K562 (cell line): ENCODE data around the gene MCC. TPM values are rescaled to one million over a fixed set of nuclear protein-coding genes. Genes with fewer than 3 reads are reported as not detected.
A peak's percentile ranks its signal among the peaks of the same experiment; 100 is the strongest.

Experiments used
- ATAC-seq: fragments of 200-7000 bp; cut with Tn5 transposase; 3 replicates; pipeline ENCODE4 v1.9.1; 2020; ENCODE audit warnings: moderate library complexity
- BruUV-seq: library from RNA; stranded (reverse); fragments of 400-500 nt; replicated peaks from 2 replicates; lab custom pipeline; 2021; lab: Mats Ljungman, UMichigan
- CTCF ChIA-PET: fragments of 300-600 bp; formaldehyde crosslinking; extraction: SDS; loops from one replicate; lab custom pipeline; 2021; ENCODE audit warnings: low intra/inter-chr PET ratio; lab: Yijun Ruan, JAX
- POLR2A ChIA-PET: fragments of 300-600, 350-650 bp; sonication (Branson Sonifier 250); formaldehyde crosslinking; extraction: SDS; loops from one replicate; lab custom pipeline; 2021; ENCODE audit warnings: antibody characterized with exemption, inconsistent platforms; lab: Yijun Ruan, JAX
- DNase-seq, 4 experiments: peaks; one replicate each; pipeline versions ENCODE4 v3.0.0 to v3.0.0-alpha.2; 2011 to 2018; ENCODE audit warnings: low spot score in 3 of 4, mixed read lengths in 3 of 4; ENCODE audit errors: extremely low read depth in 1 of 4
- FAIRE-seq: peaks from 2 replicates; lab custom pipeline; 2011; peaks lifted over from hg19 to GRCh38; lab: Jason Lieb, UNC
- H2AFZ ChIP-seq: 2 replicates; pipeline ENCODE4 v1.6.0; 2011; ENCODE audit warnings: low read depth, low read length, control low read depth, inconsistent platforms
- H3K27ac ChIP-seq: fragments of 200-600 bp; 3 replicates; pipeline ENCODE4 v1.8.0; 2011; ENCODE audit warnings: low read depth, mild to moderate bottlenecking, control low read depth, inconsistent platforms, low read length, moderate library complexity, mixed read lengths; ENCODE audit errors: extremely low read depth
- H3K27me3 ChIP-seq, 2 experiments: fragments of 300-600 bp in 1 of 2; 2 replicates in 1 of 2; 3 replicates in 1 of 2; pipeline versions ENCODE4 v1.6.0 to v1.8.0; 2011; ENCODE audit warnings: inconsistent platforms in 2 of 2, low read length in 2 of 2, mild to moderate bottlenecking in 1 of 2, mixed read lengths in 1 of 2, moderate library complexity in 1 of 2; ENCODE audit not compliant: control insufficient read depth in 2 of 2, insufficient read depth in 2 of 2
- H3K36me3 ChIP-seq: fragments of 300-600 bp; 3 replicates; pipeline ENCODE4 v1.8.0; 2011; ENCODE audit warnings: mild to moderate bottlenecking, low read length, inconsistent platforms; ENCODE audit not compliant: control insufficient read depth, insufficient read depth
- H3K4me1 ChIP-seq, 2 experiments: fragments of 200-600 bp in 1 of 2; replicated peaks in 1 of 2; 2 replicates in 1 of 2; 3 replicates in 1 of 2; pipeline versions ENCODE4 v1.5.1 to v1.8.0; 2011; ENCODE audit warnings: inconsistent platforms in 2 of 2, low read length in 2 of 2, mild to moderate bottlenecking in 1 of 2, mixed read lengths in 1 of 2, moderate library complexity in 1 of 2; ENCODE audit not compliant: control insufficient read depth in 2 of 2, insufficient read depth in 2 of 2
- H3K4me2 ChIP-seq: 2 replicates; pipeline ENCODE4 v1.6.1; 2011; ENCODE audit warnings: low read length, control low read depth, inconsistent platforms, mixed read lengths; ENCODE audit not compliant: insufficient read depth
- H3K4me3 ChIP-seq: fragments of 200-600 bp; sonication (generic), shearing (Covaris generic); 2 replicates; pipeline ENCODE4 v1.5.1; 2016; ENCODE audit warnings: control low read depth, inconsistent platforms
- H3K79me2 ChIP-seq: fragments of 200-600 bp; 3 replicates; pipeline ENCODE4 v1.8.0; 2011; ENCODE audit warnings: low read length, inconsistent platforms; ENCODE audit not compliant: control insufficient read depth, insufficient read depth
- H3K9ac ChIP-seq, 2 experiments: 2 replicates each; pipeline versions ENCODE4 v1.6.0 to v1.6.1; 2011; ENCODE audit warnings: low read depth in 2 of 2, low read length in 2 of 2, control low read depth in 1 of 2, inconsistent platforms in 1 of 2, mild to moderate bottlenecking in 1 of 2, mixed read lengths in 1 of 2; ENCODE audit not compliant: insufficient read depth in 1 of 2
- H3K9me1 ChIP-seq: one replicate; pipeline ENCODE4 v1.6.0; 2011; ENCODE audit warnings: inconsistent platforms, mild to moderate bottlenecking, low read length, moderate library complexity; ENCODE audit not compliant: control insufficient read depth, insufficient read depth
- H3K9me3 ChIP-seq: replicated peaks from 2 replicates; pipeline ENCODE4 v1.5.1; 2011; ENCODE audit warnings: low read depth, low read length, inconsistent platforms; ENCODE audit not compliant: control insufficient read depth, insufficient read depth
- H4K20me1 ChIP-seq: replicated peaks from 2 replicates; pipeline ENCODE4 v1.6.1; 2011; ENCODE audit warnings: low read length, inconsistent platforms, mixed read lengths; ENCODE audit not compliant: control insufficient read depth, insufficient read depth
- BCOR ChIP-seq: fragments of 450-650 bp; IDR thresholded peaks from 2 replicates; pipeline ENCODE4 v1.6.1; 2016
- CTBP1 ChIP-seq: fragments of 450-650 bp; IDR thresholded peaks from 2 replicates; pipeline ENCODE4 v1.6.1; 2016; ENCODE audit warnings: borderline replicate concordance
- EP300 ChIP-seq: IDR thresholded peaks from 2 replicates; pipeline ENCODE4 v1.6.1; 2012; ENCODE audit warnings: low read length, improper control_type of control experiment
- MAFF ChIP-seq: IDR thresholded peaks from 2 replicates; pipeline ENCODE4 v1.6.1; 2012; ENCODE audit warnings: low read length, improper control_type of control experiment
- NBN ChIP-seq: fragments of 450-650 bp; IDR thresholded peaks from 2 replicates; pipeline ENCODE4 v1.6.1; 2016; ENCODE audit warnings: low read depth, mild to moderate bottlenecking
- NR2C2 ChIP-seq, 2 experiments: fragments of 200-800 bp in 1 of 2; sonication (Bioruptor generic) in 1 of 2; sonication (generic) in 1 of 2; formaldehyde crosslinking in 1 of 2; IDR thresholded peaks; 2 replicates each; pipeline versions ENCODE4 v1.6.1 to v1.8.0; 2016 to 2022; ENCODE audit warnings: mild to moderate bottlenecking in 1 of 2, missing compliant biosample characterization in 1 of 2, missing genetic modification characterization in 1 of 2, missing genetic modification reagents in 1 of 2
- NR3C1 ChIP-seq: sonication (generic); formaldehyde crosslinking; IDR thresholded peaks from 2 replicates; pipeline ENCODE4 v1.8.1; 2022; ENCODE audit warnings: missing genetic modification reagents
- PHF21A ChIP-seq: fragments of 450-650 bp; IDR thresholded peaks from 2 replicates; pipeline ENCODE4 v1.6.1; 2017; ENCODE audit warnings: low read depth, borderline replicate concordance
- TRIM24 ChIP-seq, 2 experiments: fragments of 450-650 bp; IDR thresholded peaks; 2 replicates each; pipeline ENCODE4 v1.6.1; 2016
- ZKSCAN3 ChIP-seq: fragments of 250-450 bp; sonication (Bioruptor Pico); IDR thresholded peaks from 2 replicates; pipeline ENCODE4 v1.4.0; 2020
- ZNF133 ChIP-seq: fragments of 250-450 bp; sonication (Bioruptor Pico); IDR thresholded peaks from 2 replicates; pipeline ENCODE4 v1.4.0; 2020; ENCODE audit warnings: mild to moderate bottlenecking
- ZNF316 ChIP-seq: fragments of 450-650 bp; IDR thresholded peaks from 2 replicates; pipeline ENCODE4 v1.6.1; 2016
- ZNF717 ChIP-seq: fragments of 250-450 bp; sonication (Bioruptor Pico); IDR thresholded peaks from 2 replicates; pipeline ENCODE4 v1.5.0; 2021
- ZNF76 ChIP-seq: fragments of 250-450 bp; sonication (Bioruptor Pico); IDR thresholded peaks from 2 replicates; pipeline ENCODE4 v1.4.0; 2020; ENCODE audit warnings: mild to moderate bottlenecking, moderate library complexity, borderline replicate concordance
- WGBS: fragments of 100-300 bp; shearing (Covaris generic); methylation state at CpG from one replicate; pipeline ENCODE4 v1.1.6; 2016; ENCODE audit warnings: low coverage, mixed read lengths; ENCODE audit not compliant: insufficient coverage; ENCODE audit errors: missing lambda C conversion rate; 5-methylcytosine and 5-hydroxymethylcytosine counted together
- in situ Hi-C: fragments of 300-500 bp; cut with MboI; formaldehyde crosslinking; loops from 4 replicates; pipeline ENCODE4 v1.15.0; 2018; ENCODE audit warnings: inconsistent platforms, mixed read lengths
- intact Hi-C: fragments of 100-400 bp; cut with micrococcal nuclease; formaldehyde crosslinking; loops from 2 replicates; pipeline ENCODE4 v1.14.2; 2022
- polyA plus RNA-seq, 8 experiments: library from polyadenylated mRNA; depleted of rRNA in 4 of 8; stranded (reverse) in 5 of 8; unstranded in 3 of 8; fragments of >200 nt; fragmentation: Nextera tagmentation in 2 of 8; fragmentation: Illumina TruSeq in 1 of 8; extraction: Ambion mirVana in 2 of 8; extraction: Trizol in 1 of 8; gene quantifications; 2 replicates each; pipeline versions ENCODE4 v1.2.1 to v1.2.3, GENCODE V29; 2011 to 2014; ENCODE audit warnings: inconsistent platforms in 1 of 8, missing spikeins in 1 of 8
- total RNA-seq, 7 experiments: library from RNA; depleted of rRNA in 6 of 7; stranded (reverse); fragments of >200 nt in 6 of 7; fragmentation: Illumina TruSeq in 2 of 7; extraction: Trizol in 2 of 7; gene quantifications; 2 replicates each; pipeline versions ENCODE4 v1.2.1 to v1.2.3, GENCODE V29; 2011 to 2021; ENCODE audit warnings: low replicate concordance in 1 of 7
- TF ChIP-seq, protein P1 (sequence below): fragments of 250-450 bp; sonication (Bioruptor Pico); IDR thresholded peaks from 2 replicates; pipeline ENCODE4 v1.4.0; 2020
- TF ChIP-seq, protein P2 (sequence below), 2 experiments: IDR thresholded peaks; 2 replicates each; pipeline ENCODE4 v1.6.1; 2011; ENCODE audit warnings: borderline replicate concordance in 1 of 2, control low read depth in 1 of 2, low read depth in 1 of 2, low read length in 1 of 2, mild to moderate bottlenecking in 1 of 2, mixed read lengths in 1 of 2, moderate library complexity in 1 of 2; ENCODE audit not compliant: insufficient read depth in 1 of 2, insufficient read length in 1 of 2, poor library complexity in 1 of 2, severe bottlenecking in 1 of 2; ENCODE audit errors: extremely low read depth in 1 of 2

Gene MCC
- total and polyA plus RNA-seq, 9 of the 15 experiments (the other 6 are each of a cell fraction or from before 2014, with no cell fraction given) = 0.04 to 0.24 (median 0.06) TPM; not detected in 1

DNA sequence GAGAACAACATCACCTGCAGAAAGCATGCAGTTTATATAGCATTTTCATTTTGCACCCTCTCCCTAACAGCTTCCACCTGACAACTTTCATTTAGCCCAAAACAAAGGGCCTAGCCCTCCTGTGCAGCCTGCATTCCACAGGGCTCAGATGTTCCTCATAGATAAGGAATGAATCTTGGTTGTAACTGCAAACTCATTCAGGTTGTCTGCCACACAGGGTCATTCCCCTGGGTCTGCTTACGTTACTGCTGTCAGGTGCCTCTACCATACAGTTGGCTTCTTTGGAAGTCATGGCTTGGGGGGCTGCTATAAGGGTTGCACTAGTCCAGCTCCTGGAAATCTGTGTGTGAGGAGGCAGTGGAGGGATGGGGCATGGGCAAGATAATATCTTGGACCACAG lies 514.3 kb downstream of the MCC start:
- peak overlapping the region; percentile 55; the same call in 2 of the 3 replicates for H3K27ac ChIP-seq
- H3K9ac ChIP-seq = peak overlapping the region in 1 of 2 experiments; percentile 14; a peak in 1 of 4 replicates
- in situ Hi-C loops (no loop called here), intact Hi-C loops (loop anchor here (10.0 kb wide), 1 partner anchor 419 kb away; no protein-coding TSS in a partner anchor)
- no peaks in the 10 kb centered on the region for H3K9me1 ChIP-seq
- no TSS peak for BruUV-seq
- ATAC-seq (peak; percentile 10), DNase-seq (peak; percentile 32 to 82 (median 48)), FAIRE-seq (peak; percentile 23)
- peaks cover 24% of the 10 kb centered on the region for H3K79me2 ChIP-seq
- H3K36me3 ChIP-seq = no peaks in the 10 kb centered on the region; the same call in 2 of the 3 replicates
- no peak overlapping the region for H3K4me3 ChIP-seq
- H3K9me3 ChIP-seq = no peaks in the 10 kb centered on the region
- ChIA-PET POLR2A (interaction anchor here (0.7 to 0.9 kb wide), 3 partner anchors 11 to 53 kb away, joined by 3 to 6 read pairs (median 3); partner anchors contain the start of gene REEP5), CTCF (no interaction called here)
- H3K4me1 ChIP-seq = peaks cover 20 to 41% of the 10 kb centered on the region in 2 experiments
- H3K4me2 ChIP-seq = peak overlapping the region; percentile 55; the same call in 1 of the 2 replicates
- H3K27me3 ChIP-seq = no peaks in the 10 kb centered on the region
- no peaks in the 10 kb centered on the region for H4K20me1 ChIP-seq
- peak overlapping the region; percentile 94; the same call in 1 of the 2 replicates for H2AFZ ChIP-seq
- WGBS = 0% methylated on average over 1 of the region's 1 CpG
- no peak for TF ChIP-seq NR3C1 (CRISPR knock-in tag)
- TF ChIP-seq, protein P1, sequence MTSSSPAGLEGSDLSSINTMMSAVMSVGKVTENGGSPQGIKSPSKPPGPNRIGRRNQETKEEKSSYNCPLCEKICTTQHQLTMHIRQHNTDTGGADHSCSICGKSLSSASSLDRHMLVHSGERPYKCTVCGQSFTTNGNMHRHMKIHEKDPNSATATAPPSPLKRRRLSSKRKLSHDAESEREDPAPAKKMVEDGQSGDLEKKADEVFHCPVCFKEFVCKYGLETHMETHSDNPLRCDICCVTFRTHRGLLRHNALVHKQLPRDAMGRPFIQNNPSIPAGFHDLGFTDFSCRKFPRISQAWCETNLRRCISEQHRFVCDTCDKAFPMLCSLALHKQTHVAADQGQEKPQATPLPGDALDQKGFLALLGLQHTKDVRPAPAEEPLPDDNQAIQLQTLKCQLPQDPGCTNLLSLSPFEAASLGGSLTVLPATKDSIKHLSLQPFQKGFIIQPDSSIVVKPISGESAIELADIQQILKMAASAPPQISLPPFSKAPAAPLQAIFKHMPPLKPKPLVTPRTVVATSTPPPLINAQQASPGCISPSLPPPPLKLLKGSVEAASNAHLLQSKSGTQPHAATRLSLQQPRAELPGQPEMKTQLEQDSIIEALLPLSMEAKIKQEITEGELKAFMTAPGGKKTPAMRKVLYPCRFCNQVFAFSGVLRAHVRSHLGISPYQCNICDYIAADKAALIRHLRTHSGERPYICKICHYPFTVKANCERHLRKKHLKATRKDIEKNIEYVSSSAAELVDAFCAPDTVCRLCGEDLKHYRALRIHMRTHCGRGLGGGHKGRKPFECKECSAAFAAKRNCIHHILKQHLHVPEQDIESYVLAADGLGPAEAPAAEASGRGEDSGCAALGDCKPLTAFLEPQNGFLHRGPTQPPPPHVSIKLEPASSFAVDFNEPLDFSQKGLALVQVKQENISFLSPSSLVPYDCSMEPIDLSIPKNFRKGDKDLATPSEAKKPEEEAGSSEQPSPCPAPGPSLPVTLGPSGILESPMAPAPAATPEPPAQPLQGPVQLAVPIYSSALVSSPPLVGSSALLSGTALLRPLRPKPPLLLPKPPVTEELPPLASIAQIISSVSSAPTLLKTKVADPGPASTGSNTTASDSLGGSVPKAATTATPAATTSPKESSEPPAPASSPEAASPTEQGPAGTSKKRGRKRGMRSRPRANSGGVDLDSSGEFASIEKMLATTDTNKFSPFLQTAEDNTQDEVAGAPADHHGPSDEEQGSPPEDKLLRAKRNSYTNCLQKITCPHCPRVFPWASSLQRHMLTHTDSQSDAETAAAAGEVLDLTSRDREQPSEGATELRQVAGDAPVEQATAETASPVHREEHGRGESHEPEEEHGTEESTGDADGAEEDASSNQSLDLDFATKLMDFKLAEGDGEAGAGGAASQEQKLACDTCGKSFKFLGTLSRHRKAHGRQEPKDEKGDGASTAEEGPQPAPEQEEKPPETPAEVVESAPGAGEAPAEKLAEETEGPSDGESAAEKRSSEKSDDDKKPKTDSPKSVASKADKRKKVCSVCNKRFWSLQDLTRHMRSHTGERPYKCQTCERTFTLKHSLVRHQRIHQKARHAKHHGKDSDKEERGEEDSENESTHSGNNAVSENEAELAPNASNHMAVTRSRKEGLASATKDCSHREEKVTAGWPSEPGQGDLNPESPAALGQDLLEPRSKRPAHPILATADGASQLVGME = no peak
- TF ChIP-seq TRIM24 (IDR thresholded peaks at IDR 0.05) = 0 out of 4 replicates have a peak, but pooled peaks have one; percentile 10 to 33
- TF ChIP-seq ZNF316 = peak; percentile 72
- TF ChIP-seq CTBP1 = peak; percentile 91
- peak; percentile 56; the same call in 1 of the 2 replicates for TF ChIP-seq NBN
- TF ChIP-seq ZNF717 (CRISPR knock-in tag) = no peak
- TF ChIP-seq, protein P2, sequence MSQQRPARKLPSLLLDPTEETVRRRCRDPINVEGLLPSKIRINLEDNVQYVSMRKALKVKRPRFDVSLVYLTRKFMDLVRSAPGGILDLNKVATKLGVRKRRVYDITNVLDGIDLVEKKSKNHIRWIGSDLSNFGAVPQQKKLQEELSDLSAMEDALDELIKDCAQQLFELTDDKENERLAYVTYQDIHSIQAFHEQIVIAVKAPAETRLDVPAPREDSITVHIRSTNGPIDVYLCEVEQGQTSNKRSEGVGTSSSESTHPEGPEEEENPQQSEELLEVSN (IDR thresholded peaks at IDR 0.05; ENCODE audit: borderline replicate concordance in 1 of 2, extremely low read depth in 1 of 2, insufficient read depth in 1 of 2, insufficient read length in 1 of 2, low read depth in 1 of 2, low read length in 1 of 2, poor library complexity in 1 of 2, severe bottlenecking in 1 of 2) = no peak
- peak; percentile 81 for TF ChIP-seq EP300
- no peak for TF ChIP-seq NR2C2 (CRISPR knock-in tag; IDR thresholded peaks at IDR 0.05)
- TF ChIP-seq NR2C2 (tag; IDR thresholded peaks at IDR 0.05) = no peak
- no peak for TF ChIP-seq ZNF76
- no peak for TF ChIP-seq ZKSCAN3 (CRISPR knock-in tag)
- TF ChIP-seq BCOR = 0 out of 2 replicates have a peak, but pooled peaks have one; percentile 8
- TF ChIP-seq PHF21A = no peak
- TF ChIP-seq ZNF133 (CRISPR knock-in tag) = no peak
- TF ChIP-seq MAFF = peak; percentile 40; the same call in 1 of the 2 replicates
